BJ (cell line): ENCODE results near the gene LYRM9. TPM values are rescaled to one million over a fixed set of nuclear protein-coding genes. Genes with fewer than 3 reads are reported as not detected.
A peak's percentile ranks its signal among the peaks of the same experiment; 100 is the strongest.

ENCODE experiments used
- CTCF ChIA-PET: fragments of 350-600 bp; formaldehyde crosslinking; extraction: SDS; loops from one replicate; lab custom pipeline; 2021; ENCODE audit warnings: antibody characterized with exemption, inconsistent platforms; lab: Yijun Ruan, JAX
- POLR2A ChIA-PET: fragments of 300-600 bp; sonication (Branson Sonifier 250); formaldehyde crosslinking; extraction: SDS; loops from one replicate; lab custom pipeline; 2021; ENCODE audit warnings: antibody characterized with exemption; lab: Charles Lee
- DNase-seq: peaks from one replicate; pipeline ENCODE4 v3.0.0-alpha.2; 2011; ENCODE audit warnings: low read depth
- H3K27me3 ChIP-seq: 2 replicates; pipeline ENCODE4 v1.6.0; 2011; ENCODE audit warnings: low read length; ENCODE audit not compliant: control insufficient read depth, insufficient read depth
- H3K36me3 ChIP-seq: 2 replicates; pipeline ENCODE4 v1.5.1; 2011; ENCODE audit warnings: low read length; ENCODE audit not compliant: control insufficient read depth, insufficient read depth
- H3K4me3 ChIP-seq: 2 replicates; pipeline ENCODE4 v1.5.1; 2011; ENCODE audit warnings: low read depth, mild to moderate bottlenecking, control low read depth, low read length
- polyA plus RNA-seq: library from polyadenylated mRNA; depleted of rRNA; stranded (reverse); fragments of >200 nt; gene quantifications from 2 replicates; pipeline ENCODE4 v1.2.3, GENCODE V29; 2011
- TF ChIP-seq, protein P1 (sequence below): IDR thresholded peaks from 2 replicates; pipeline ENCODE4 v1.5.1; 2011; ENCODE audit warnings: low read depth, mild to moderate bottlenecking, control low read depth, inconsistent platforms, low read length, moderate library complexity; ENCODE audit not compliant: insufficient read depth

The LYRM9 gene
- polyA plus RNA-seq, 1 experiment = 7.0 TPM

DNA sequence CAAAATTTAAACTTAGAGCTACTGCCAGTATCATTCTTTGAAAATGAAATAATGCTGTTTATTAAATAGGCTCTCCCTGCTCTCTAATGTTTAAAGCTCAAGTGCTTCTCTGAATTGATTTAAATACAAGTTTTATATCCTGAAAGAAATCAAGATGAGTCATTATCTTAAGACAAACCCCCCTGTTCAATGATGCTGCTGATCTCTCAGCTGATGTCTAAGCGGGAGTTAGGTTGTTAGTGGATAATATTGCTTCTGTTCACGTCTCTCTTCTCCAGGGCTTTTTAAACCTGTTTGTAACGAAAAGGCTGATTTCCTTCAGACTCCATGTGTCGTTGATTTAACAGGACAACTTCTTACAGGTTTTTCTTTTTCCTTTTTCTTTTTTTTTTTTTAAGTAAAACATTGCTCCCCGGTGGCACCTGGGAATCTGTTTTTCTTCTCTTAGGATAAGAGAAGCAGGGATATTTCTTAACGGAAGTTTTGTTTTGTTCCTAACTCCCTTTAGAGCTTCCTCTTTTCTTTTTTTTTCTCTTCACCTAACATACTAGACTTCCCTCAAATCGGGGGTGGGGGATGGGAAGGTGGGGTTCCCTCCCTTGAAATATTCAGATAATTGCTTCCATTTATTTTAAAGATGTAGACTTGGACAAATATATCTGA, 807 bp upstream of the LYRM9 start:
- H3K27me3 ChIP-seq = peaks cover 4% of the 10 kb centered on the region; the same call in 1 of the 2 replicates
- H3K4me3 ChIP-seq = no peak overlapping the region
- ChIA-PET POLR2A (no interaction called here), CTCF (interaction anchor here (0.6 to 3.3 kb wide), 22 partner anchors 9 to 351 kb away, joined by 3 to 47 read pairs (median 4); no protein-coding TSS in a partner anchor)
- no peaks in the 10 kb centered on the region for H3K36me3 ChIP-seq
- no peak for DNase-seq
- TF ChIP-seq, protein P1, sequence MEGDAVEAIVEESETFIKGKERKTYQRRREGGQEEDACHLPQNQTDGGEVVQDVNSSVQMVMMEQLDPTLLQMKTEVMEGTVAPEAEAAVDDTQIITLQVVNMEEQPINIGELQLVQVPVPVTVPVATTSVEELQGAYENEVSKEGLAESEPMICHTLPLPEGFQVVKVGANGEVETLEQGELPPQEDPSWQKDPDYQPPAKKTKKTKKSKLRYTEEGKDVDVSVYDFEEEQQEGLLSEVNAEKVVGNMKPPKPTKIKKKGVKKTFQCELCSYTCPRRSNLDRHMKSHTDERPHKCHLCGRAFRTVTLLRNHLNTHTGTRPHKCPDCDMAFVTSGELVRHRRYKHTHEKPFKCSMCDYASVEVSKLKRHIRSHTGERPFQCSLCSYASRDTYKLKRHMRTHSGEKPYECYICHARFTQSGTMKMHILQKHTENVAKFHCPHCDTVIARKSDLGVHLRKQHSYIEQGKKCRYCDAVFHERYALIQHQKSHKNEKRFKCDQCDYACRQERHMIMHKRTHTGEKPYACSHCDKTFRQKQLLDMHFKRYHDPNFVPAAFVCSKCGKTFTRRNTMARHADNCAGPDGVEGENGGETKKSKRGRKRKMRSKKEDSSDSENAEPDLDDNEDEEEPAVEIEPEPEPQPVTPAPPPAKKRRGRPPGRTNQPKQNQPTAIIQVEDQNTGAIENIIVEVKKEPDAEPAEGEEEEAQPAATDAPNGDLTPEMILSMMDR = no peak

DNA sequence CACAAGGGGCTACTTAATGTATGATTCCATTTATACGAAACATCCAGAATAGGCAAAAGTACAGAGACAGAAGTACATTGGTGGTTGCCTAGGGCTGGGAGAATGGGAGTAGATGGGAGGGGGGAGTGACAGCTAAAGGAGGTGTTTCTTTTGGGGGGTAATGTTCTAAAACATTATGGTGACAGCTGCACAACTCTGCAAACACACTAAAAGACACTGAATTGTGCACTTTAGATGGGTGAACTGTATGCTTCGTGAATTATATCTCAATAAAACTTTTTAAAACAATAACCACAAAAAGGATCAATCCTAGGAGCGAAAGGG, 661 bp downstream of the LYRM9 start:
- no peaks in the 10 kb centered on the region for H3K36me3 ChIP-seq
- peaks cover 4% of the 10 kb centered on the region; the same call in 1 of the 2 replicates for H3K27me3 ChIP-seq
- TF ChIP-seq, protein P1 = no peak
- ChIA-PET POLR2A (no interaction called here), CTCF (interaction anchor here (0.6 to 3.3 kb wide), 15 partner anchors 10 to 448 kb away, joined by 3 to 47 read pairs (median 4); no protein-coding TSS in a partner anchor)
- H3K4me3 ChIP-seq = peak overlapping the region; percentile 62
- DNase-seq = no peak

DNA sequence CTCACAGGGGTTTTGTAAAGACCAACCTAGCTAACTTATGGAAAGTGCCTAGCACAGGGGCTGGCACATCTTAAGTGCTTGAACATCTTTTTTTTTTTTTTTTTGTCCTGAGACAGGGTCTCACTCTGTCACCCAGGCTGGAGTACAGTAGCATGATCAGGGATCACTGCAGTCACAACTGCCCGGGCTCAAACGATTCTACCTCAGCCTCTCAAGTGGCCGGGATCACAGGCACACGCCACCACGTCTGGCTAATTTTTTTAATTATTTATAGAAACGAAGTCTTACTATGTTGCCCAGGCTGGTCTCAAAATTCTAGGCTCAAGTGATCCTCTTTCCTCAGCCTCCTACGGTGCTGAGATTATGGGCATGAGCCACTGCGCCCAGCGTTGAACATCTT, 1.3 kb downstream of the LYRM9 start:
- no peak for DNase-seq
- no peak overlapping the region for H3K4me3 ChIP-seq
- H3K36me3 ChIP-seq = no peaks in the 10 kb centered on the region
- ChIA-PET CTCF (interaction anchor here (1.0 to 1.9 kb wide), 6 partner anchors 84 to 360 kb away, joined by 3 to 11 read pairs (median 4); no protein-coding TSS in a partner anchor), POLR2A (no interaction called here)
- TF ChIP-seq, protein P1 = no peak
- H3K27me3 ChIP-seq = peaks cover 2% of the 10 kb centered on the region; the same call in 1 of the 2 replicates

DNA sequence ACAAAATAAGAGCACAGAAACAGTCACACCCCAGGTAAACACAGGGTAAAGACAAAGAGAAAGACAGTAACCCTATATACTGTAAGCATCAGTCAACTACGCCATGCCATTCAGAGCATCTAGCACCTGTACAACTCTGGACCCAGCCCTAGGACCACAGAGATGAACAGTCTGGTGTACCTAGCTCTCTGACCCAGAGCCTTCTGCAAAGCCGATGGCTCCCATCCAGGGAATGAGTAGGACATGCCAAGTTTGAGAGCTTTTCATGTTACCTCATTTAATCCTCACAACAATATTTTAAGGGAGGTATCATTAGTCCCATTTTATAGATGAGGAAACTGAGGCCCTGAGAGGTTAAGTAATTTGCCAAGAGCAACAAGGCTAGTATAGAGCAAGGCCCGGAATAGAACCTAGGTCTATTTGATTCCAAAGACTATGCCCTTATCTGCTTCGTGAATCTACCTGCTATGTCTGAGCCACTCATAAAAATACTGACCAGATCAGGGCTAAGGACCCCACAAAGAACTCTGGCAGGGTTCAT, 3.4 kb downstream of the LYRM9 start:
- Histone ChIP-seq H3K4me3 (no peak overlapping the region), H3K36me3 (no peaks in the 10 kb centered on the region), H3K27me3 (peaks cover 2% of the 10 kb centered on the region; the same call in 1 of the 2 replicates)
- ChIA-PET POLR2A (no interaction called here), CTCF (interaction anchor here (0.6 to 0.9 kb wide), 2 partner anchors 130 to 392 kb away, joined by 3 read pairs; no protein-coding TSS in a partner anchor)
- TF ChIP-seq, protein P1 = no peak
- no peak for DNase-seq

DNA sequence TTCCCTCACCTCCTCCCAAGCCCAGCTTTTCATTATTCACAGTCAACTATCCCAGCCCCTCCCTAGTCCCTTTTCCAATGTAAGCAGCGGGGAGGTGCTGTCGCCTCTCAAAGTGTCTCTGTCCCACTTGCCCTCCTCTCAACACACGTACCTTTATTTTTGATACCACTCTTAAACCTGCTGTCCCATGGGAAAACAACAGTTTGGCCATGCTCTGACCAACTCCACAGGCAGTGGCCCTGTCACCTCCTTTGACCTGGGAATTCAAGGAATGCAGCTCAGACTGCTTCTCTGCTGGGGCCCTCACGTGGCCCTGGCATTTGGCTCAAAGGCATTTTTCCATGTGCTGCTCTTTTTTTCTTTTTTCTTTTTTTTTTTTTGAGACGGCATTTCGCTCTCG, 4.2 kb downstream of the LYRM9 start:
- Histone ChIP-seq H3K36me3 (no peaks in the 10 kb centered on the region), H3K4me3 (no peak overlapping the region), H3K27me3 (no peaks in the 10 kb centered on the region)
- POLR2A ChIA-PET = interaction anchor here (0.7 kb wide), 1 partner anchor 447 kb away, joined by 3 read pairs; the partner anchor contains the start of gene TNFAIP1
- DNase-seq = no peak
- CTCF ChIA-PET = interaction anchor here (0.6 to 1.2 kb wide), 4 partner anchors 9 to 393 kb away, joined by 3 to 4 read pairs (median 3); no protein-coding TSS in a partner anchor
- TF ChIP-seq, protein P1 = no peak
